ENCODE data around the gene GPRIN1.

- no peak for TF ChIP-seq CTCF (IDR thresholded peaks at IDR 0.05)
- no peak for TF ChIP-seq POLR2A (IDR thresholded peaks at IDR 0.05)
These were observed 14.2 kb upstream of the GPRIN1 start for GRCh38 chr5:176624142-176624541.

Measured in Peyer's patch (tissue), 4 donors.